ENCODE measurements around the gene LMNTD1.

DNA sequence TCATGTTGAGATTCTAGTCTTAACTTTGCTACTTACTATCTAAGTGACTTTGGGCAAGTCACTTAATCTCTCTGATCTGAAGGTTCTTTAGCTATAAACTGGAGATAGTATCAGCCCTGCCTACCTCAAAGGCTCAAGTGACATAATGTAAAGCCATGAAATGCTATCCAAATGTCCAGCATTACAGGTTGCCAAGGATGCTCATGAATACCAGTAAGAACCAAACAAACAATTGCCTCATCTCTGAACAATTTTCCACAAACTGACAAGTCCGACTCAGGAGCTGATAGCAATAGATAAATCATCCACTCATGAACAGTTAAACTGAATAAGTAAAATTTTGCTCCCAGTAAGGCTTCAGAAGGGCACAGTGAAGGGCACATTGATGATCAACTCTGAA lies 51.5 kb downstream of the LMNTD1 start:
- TF ChIP-seq, protein P1, sequence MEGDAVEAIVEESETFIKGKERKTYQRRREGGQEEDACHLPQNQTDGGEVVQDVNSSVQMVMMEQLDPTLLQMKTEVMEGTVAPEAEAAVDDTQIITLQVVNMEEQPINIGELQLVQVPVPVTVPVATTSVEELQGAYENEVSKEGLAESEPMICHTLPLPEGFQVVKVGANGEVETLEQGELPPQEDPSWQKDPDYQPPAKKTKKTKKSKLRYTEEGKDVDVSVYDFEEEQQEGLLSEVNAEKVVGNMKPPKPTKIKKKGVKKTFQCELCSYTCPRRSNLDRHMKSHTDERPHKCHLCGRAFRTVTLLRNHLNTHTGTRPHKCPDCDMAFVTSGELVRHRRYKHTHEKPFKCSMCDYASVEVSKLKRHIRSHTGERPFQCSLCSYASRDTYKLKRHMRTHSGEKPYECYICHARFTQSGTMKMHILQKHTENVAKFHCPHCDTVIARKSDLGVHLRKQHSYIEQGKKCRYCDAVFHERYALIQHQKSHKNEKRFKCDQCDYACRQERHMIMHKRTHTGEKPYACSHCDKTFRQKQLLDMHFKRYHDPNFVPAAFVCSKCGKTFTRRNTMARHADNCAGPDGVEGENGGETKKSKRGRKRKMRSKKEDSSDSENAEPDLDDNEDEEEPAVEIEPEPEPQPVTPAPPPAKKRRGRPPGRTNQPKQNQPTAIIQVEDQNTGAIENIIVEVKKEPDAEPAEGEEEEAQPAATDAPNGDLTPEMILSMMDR (IDR thresholded peaks at IDR 0.05), result no peak
- TF ChIP-seq POLR2A (IDR thresholded peaks at IDR 0.05), result no peak
